Natural killer cell (primary cell): Measurements from ENCODE around the gene CPEB2. TPM values are rescaled to one million over a fixed set of nuclear protein-coding genes. Genes with fewer than 3 reads are reported as not detected.
A peak's percentile ranks its signal among the peaks of the same experiment; 100 is the strongest.

Experiments used
- ATAC-seq, 3 donors: fragments of 150-1000 bp in 2 of 3; fragments of 200-7000 bp in 1 of 3; cut with Tn5 transposase; 1 replicate in 1 of 3; 2 replicates in 2 of 3; pipeline ENCODE4 v1.10.0; 2021; ENCODE audit warnings: mild to moderate bottlenecking in 2 of 3, moderate library complexity in 2 of 3
- DNase-seq, 2 donors: peaks; one replicate each; pipeline versions ENCODE4 v3.0.0 to v3.0.0-alpha.2; 2013 to 2021; ENCODE audit warnings: mixed read lengths in 1 of 2
- H3K27ac ChIP-seq: one replicate; pipeline ENCODE4 v1.5.1; 2013; ENCODE audit warnings: mild to moderate bottlenecking, low read length
- H3K27me3 ChIP-seq: one replicate; pipeline ENCODE4 v1.6.1; 2013; ENCODE audit warnings: low read length; ENCODE audit not compliant: control insufficient read depth, insufficient read depth
- H3K36me3 ChIP-seq: one replicate; pipeline ENCODE4 v1.6.1; 2013; ENCODE audit warnings: low read length; ENCODE audit not compliant: control insufficient read depth, insufficient read depth
- H3K4me1 ChIP-seq: one replicate; pipeline ENCODE4 v1.6.1; 2013; ENCODE audit warnings: low read length; ENCODE audit not compliant: control insufficient read depth, insufficient read depth
- H3K4me3 ChIP-seq: one replicate; pipeline ENCODE4 v1.5.1; 2013; ENCODE audit warnings: low read length
- H3K9me3 ChIP-seq: one replicate; pipeline ENCODE4 v1.6.1; 2013; ENCODE audit warnings: low read length; ENCODE audit not compliant: control insufficient read depth, insufficient read depth
- H3K27ac Mint-ChIP-seq, 2 donors: one replicate each; pipeline ENCODE4 v1.8.0; 2022; ENCODE audit warnings: mild to moderate bottlenecking in 2 of 2, mixed read lengths in 2 of 2, moderate library complexity in 1 of 2
- H3K27me3 Mint-ChIP-seq, 2 donors: one replicate each; pipeline ENCODE4 v1.8.0; 2022; ENCODE audit warnings: low read depth in 2 of 2, mixed read lengths in 2 of 2
- H3K36me3 Mint-ChIP-seq: one replicate; pipeline ENCODE4 v1.8.0; 2022; ENCODE audit warnings: mixed read lengths
- H3K4me1 Mint-ChIP-seq, 2 donors: one replicate each; pipeline ENCODE4 v1.8.0; 2022; ENCODE audit warnings: mixed read lengths in 2 of 2
- H3K4me3 Mint-ChIP-seq: one replicate; pipeline ENCODE4 v1.8.0; 2022; ENCODE audit warnings: mild to moderate bottlenecking, moderate library complexity, mixed read lengths
- H3K9me3 Mint-ChIP-seq, 2 donors: one replicate each; pipeline ENCODE4 v1.8.0; 2022; ENCODE audit warnings: mixed read lengths in 2 of 2
- WGBS: methylation state at CpG from one replicate; pipeline ENCODE4 v1.1.7; 2013; ENCODE audit warnings: missing lambda C conversion rate; ENCODE audit not compliant: insufficient coverage; 5-methylcytosine and 5-hydroxymethylcytosine counted together
- intact Hi-C: fragments of 100-400 bp; cut with micrococcal nuclease; formaldehyde crosslinking; loops from one replicate; pipeline ENCODE4 v1.14.2; 2022
- total RNA-seq, 4 donors: library from RNA; stranded (reverse); fragments of 120-200 nt in 1 of 4; gene quantifications; one replicate each; pipeline versions ENCODE4 v1.2.3 to v1.2.4, GENCODE V29; 2013 to 2022
- TF ChIP-seq, protein P1 (sequence below): fragments of 200-600 bp; IDR thresholded peaks from one replicate; pipeline ENCODE4 v1.8.0; 2022; ENCODE audit warnings: antibody characterized with exemption

CPEB2 gene
- total RNA-seq, 3 donors from 2014 or later (not counting 1 experiment from before 2014, with no cell fraction given) = 24.7 to 32.5 (median 29.0) TPM

DNA sequence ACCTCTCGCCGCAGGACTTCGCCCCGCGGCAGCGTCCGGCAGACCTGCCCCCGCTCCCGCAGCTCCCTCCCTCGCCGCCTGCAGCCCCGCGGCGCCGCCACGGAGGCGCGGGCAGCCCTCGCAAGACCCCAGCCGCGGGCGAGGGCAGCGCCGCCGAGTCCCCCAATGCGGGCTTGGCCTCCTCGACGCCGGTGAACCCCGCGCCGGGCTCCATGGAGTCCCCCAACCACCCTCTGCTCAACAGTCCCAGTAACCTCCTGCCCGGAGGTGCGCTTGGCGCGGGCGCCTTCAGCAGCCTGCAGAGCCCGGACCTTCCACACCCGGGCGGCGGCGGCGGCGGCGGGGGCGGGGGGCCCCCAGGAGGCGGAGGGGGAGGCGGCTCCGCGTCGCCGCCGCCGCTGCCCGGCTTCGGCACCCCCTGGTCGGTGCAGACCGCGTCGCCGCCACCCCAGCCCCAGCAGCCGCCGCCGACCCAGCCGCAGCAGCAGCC, 1.2 kb downstream of the CPEB2 start:
- peaks cover 7% of the 10 kb centered on the region for H3K36me3 ChIP-seq
- under 1% methylated on average over 65 of the region's 65 CpGs for WGBS
- TF ChIP-seq, protein P1, sequence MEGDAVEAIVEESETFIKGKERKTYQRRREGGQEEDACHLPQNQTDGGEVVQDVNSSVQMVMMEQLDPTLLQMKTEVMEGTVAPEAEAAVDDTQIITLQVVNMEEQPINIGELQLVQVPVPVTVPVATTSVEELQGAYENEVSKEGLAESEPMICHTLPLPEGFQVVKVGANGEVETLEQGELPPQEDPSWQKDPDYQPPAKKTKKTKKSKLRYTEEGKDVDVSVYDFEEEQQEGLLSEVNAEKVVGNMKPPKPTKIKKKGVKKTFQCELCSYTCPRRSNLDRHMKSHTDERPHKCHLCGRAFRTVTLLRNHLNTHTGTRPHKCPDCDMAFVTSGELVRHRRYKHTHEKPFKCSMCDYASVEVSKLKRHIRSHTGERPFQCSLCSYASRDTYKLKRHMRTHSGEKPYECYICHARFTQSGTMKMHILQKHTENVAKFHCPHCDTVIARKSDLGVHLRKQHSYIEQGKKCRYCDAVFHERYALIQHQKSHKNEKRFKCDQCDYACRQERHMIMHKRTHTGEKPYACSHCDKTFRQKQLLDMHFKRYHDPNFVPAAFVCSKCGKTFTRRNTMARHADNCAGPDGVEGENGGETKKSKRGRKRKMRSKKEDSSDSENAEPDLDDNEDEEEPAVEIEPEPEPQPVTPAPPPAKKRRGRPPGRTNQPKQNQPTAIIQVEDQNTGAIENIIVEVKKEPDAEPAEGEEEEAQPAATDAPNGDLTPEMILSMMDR = no peak
- intact Hi-C loops = loop anchor here (2.0 to 10.0 kb wide), 7 partner anchors 651 to 1521 kb away; partner anchors contain the start of genes BOD1L1, FBXL5, FGFBP2 and RAB28
- peak; percentile 9 to 14 (median 11) for ATAC-seq
- Mint-ChIP-seq H3K4me3 (peak overlapping the region; percentile 90), H3K27me3 (peaks cover 0 to 3% of the 10 kb centered on the region in 2 donors), H3K27ac (peak overlapping the region; percentile 91 to 96), H3K36me3 (no peaks in the 10 kb centered on the region), H3K4me1 (peaks cover 30 to 35% of the 10 kb centered on the region in 2 donors), H3K9me3 (no peaks in the 10 kb centered on the region)
- DNase-seq = peak; percentile 50 to 72
- peaks cover 2% of the 10 kb centered on the region for H3K4me1 ChIP-seq
- peak overlapping the region; percentile 87 for H3K4me3 ChIP-seq
- H3K9me3 ChIP-seq = no peaks in the 10 kb centered on the region
- H3K27me3 ChIP-seq = no peaks in the 10 kb centered on the region
- peak overlapping the region; percentile 98 for H3K27ac ChIP-seq

DNA sequence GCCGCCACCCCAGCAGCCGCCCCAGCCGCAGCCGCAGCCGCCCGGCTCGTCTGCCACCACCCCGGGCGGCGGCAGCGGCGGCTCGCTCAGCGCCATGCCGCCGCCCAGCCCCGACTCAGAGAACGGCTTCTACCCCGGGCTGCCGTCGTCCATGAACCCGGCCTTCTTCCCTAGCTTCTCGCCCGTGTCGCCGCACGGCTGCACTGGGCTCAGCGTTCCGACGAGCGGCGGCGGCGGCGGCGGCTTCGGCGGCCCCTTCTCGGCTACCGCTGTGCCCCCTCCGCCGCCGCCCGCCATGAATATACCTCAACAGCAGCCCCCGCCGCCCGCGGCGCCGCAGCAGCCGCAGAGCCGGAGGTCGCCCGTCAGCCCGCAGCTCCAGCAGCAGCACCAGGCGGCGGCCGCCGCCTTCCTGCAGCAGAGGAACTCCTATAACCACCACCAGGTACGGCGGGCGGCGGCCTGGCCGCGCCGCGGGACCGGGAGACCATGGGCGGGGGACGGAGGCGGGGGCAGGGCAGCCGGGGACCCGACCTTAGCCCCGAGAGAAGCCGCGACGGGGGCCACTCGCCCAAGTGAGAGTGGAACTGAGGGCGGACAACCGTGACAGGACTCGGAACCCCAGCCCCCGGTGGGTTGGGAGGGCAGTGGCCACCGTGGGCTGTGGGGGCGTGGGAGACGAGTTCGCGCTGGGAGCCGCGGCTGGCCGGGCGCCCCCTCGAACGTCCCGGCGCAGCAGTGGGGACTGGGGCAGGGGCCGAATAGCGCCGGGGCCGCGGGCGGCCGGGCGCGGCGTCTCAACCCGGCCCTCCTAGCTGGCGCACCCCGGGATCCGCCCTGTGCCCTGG, 1.8 kb downstream of the CPEB2 start:
- no peaks in the 10 kb centered on the region for H3K9me3 ChIP-seq
- H3K4me1 ChIP-seq = peaks cover 2% of the 10 kb centered on the region
- peaks cover 30 to 31% of the 10 kb centered on the region in 2 donors for H3K4me1 Mint-ChIP-seq
- peak overlapping the region; percentile 91 to 96 for H3K27ac Mint-ChIP-seq
- ATAC-seq (peak in 1 of 3 donors; percentile 4), DNase-seq (peak; percentile 56 to 74)
- no peaks in the 10 kb centered on the region for H3K9me3 Mint-ChIP-seq
- H3K27me3 ChIP-seq = no peaks in the 10 kb centered on the region
- H3K4me3 Mint-ChIP-seq = peak overlapping the region; percentile 79
- WGBS = under 1% methylated on average over 109 of the region's 109 CpGs
- H3K36me3 ChIP-seq = peaks cover 11% of the 10 kb centered on the region
- H3K36me3 Mint-ChIP-seq = no peaks in the 10 kb centered on the region
- peak overlapping the region; percentile 72 for H3K4me3 ChIP-seq
- H3K27ac ChIP-seq = peak overlapping the region; percentile 75
- intact Hi-C loops = loop anchor here (2.0 to 10.0 kb wide), 8 partner anchors 79 to 1522 kb away; partner anchors contain the start of genes BOD1L1, FBXL5, FGFBP2 and RAB28
- H3K27me3 Mint-ChIP-seq = no peaks in the 10 kb centered on the region
- TF ChIP-seq, protein P1 = no peak

DNA sequence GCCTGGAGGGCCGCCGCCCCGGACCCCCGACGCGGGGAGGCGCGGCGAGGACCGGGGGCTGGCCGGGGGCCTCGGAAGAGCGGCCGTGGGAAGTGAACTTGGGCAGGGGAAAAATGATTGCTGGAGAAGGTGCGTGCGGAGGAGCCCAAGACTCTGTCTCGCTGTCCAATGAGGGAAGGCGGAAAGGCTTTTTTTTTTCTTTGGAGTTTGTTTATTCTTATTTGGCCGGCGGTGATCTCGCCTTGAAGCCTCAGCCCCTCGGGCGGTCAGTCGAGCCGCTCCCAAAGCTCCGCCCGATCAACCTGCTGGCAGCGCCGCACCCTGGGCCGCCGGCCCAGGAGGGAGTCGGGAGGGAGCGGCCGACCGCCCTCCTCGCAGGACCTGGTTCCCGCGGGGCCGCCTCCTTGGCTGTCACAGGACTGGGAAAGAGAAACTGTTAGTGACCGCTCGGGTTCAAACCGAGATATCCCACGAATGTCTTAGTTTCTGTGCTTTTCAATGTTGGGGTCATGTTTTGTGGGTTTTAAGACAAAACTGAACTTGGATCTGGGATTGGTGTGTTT, 2.5 kb downstream of the CPEB2 start:
- H3K9me3 ChIP-seq = no peaks in the 10 kb centered on the region
- TF ChIP-seq, protein P1 = no peak
- Mint-ChIP-seq H3K4me1 (peaks cover 27 to 30% of the 10 kb centered on the region in 2 donors), H3K27me3 (no peaks in the 10 kb centered on the region), H3K4me3 (peak overlapping the region; percentile 90), H3K27ac (peak overlapping the region; percentile 90 to 96), H3K9me3 (no peaks in the 10 kb centered on the region), H3K36me3 (no peaks in the 10 kb centered on the region)
- intact Hi-C loops = loop anchor here (2.0 to 10.0 kb wide), 6 partner anchors 80 to 1523 kb away; partner anchors contain the start of genes FGFBP2, RAB28 and TAPT1
- H3K4me1 ChIP-seq = peaks cover 2% of the 10 kb centered on the region
- peak overlapping the region; percentile 72 for H3K4me3 ChIP-seq
- H3K27me3 ChIP-seq = no peaks in the 10 kb centered on the region
- no peak for ATAC-seq
- under 1% methylated on average over 42 of the region's 43 CpGs for WGBS
- peak overlapping the region; percentile 75 for H3K27ac ChIP-seq
- DNase-seq = peak; percentile 29 to 61
- peaks cover 16% of the 10 kb centered on the region for H3K36me3 ChIP-seq
